TTC549 (cell line): ENCODE results near the gene CCDC88B.
"Not testable (repeated sequence)": the region's sequence is repeated elsewhere in the genome, so short reads cannot be mapped to it uniquely, and the experiment has no call there.

ENCODE experiments used
- FAIRE-seq: peaks from 2 replicates; lab custom pipeline; 2012; peaks lifted over from hg19 to GRCh38; lab: Jason Lieb, UNC

Gene CCDC88B

DNA sequence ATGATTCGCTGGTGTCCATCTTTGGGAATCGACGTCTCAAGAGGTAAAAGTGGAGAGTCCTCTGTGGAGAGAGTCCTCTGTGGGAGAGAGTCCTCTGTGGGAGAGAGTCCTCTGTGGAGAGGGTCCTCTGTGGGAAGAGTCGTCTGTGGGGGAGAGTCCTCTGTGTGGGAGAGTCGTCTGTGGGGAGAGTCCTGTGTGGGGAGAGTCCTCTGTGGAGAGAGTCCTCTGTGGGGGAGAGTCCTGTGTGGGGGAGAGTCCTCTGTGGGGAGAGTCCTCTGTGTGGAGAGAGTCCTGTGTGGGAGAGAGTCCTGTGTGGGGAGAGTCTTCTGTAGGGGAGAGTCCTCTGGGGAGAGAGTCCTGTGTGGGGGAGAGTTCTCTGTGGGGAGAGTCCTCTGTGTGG lies 19.0 kb upstream of the CCDC88B start:
- no peak for FAIRE-seq

DNA sequence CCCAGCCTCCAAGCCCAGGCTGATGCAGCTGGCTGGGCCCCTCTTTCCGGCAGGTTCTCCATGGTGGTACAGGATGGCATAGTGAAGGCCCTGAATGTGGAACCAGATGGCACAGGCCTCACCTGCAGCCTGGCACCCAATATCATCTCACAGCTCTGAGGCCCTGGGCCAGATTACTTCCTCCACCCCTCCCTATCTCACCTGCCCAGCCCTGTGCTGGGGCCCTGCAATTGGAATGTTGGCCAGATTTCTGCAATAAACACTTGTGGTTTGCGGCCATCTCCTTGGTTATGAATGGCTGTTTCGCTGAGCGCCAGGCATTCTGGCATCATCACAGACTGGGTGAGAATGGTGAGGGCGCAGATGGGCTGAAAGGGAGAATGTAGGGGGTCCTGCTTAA lies 18.5 kb upstream of the CCDC88B start:
- no peak for FAIRE-seq

DNA sequence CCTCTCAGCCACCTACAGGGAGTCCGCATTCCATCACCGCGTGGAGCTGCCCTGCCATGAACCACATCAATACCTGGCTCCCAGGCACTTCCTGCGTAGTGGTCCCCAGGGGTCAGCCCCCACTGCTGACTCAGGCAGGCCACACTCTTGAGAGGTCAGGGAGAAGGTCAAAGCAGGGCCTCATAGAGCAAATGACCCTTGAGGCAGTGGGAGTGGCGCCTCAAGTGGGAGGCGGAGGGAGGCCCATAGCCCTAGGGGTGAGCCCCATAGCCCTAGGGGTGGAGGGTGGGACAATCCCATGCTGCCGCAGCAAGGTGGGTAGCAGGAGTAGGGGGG lies 17.1 kb upstream of the CCDC88B start:
- FAIRE-seq, result no peak

DNA sequence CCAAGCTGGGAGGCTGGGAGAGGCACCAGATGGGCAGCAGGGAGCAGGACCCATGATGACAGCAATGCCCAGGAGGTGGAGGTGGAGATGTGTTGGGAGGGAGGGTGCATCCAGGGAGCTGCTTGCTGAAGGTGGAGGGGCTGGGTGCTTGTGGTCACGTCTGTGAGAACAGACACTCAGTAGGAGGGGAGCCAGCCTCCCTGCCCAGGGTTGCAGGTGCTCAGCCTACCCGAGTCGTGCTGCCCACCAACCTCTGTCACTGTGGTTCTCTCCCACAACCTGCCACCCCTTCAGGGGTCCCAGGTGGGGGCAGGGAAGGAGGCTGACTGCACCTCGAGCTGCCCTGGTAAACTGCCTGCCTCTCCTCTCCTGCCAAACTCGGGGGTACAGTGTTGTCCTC lies 16.6 kb upstream of the CCDC88B start:
- FAIRE-seq, result no peak

DNA sequence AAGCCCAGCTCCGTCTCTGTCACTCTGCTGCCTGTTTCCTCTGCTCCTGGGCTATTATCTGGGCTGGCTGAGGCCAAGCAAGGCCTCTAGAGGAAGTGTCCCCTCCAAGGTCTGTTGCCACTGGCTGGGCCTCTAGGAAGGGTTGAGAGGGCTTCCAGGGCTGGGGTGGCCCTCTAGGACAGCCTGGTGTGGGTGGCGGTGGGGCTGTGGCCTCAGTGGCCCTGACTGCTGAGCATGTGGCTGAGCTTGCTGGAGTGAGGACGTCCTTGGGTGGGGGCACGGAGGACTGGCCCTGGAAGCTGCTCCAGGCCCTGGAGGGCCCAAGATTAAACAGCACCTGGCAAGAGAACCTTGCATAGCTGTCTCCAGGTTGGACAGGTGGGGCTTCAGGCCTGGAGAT lies 16.0 kb upstream of the CCDC88B start:
- not testable (repeated sequence) for FAIRE-seq

DNA sequence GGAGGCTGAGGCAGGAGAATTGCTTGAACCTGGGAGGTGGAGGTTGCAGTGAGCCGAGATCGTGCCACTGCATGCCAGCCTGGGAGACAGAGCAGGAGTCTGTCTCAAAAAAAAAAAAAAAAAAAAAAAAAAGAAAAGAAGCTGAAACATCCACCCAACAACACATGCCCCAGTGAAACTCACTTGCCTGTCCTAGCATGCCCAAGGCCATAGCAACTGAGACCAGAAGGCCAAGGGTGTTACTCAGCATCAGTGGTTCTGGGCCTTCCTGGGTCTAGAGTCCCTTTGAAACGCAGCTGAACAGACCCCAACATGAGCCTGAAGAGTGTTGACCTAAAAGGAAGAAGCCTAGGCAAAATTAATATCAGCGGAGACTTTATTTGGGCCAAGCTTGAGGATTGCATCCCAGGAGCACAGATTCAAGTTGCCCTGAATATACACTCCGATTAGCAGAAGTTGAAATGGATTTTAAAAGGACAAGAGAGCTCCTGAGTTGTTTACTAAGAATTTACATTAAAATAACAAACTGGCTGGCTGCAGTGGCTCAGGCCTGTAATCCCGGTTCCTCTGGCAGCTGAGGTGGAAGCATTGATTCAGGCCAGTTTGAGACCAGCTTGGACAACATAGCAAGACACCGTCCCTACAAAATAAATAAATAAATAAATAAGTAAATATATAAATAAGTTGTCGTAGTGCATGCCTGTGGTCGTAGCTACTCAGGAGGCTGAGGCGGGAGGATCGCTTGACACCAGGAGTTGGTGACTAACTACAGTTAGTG lies 15.1 kb upstream of the CCDC88B start:
- FAIRE-seq, result no peak

DNA sequence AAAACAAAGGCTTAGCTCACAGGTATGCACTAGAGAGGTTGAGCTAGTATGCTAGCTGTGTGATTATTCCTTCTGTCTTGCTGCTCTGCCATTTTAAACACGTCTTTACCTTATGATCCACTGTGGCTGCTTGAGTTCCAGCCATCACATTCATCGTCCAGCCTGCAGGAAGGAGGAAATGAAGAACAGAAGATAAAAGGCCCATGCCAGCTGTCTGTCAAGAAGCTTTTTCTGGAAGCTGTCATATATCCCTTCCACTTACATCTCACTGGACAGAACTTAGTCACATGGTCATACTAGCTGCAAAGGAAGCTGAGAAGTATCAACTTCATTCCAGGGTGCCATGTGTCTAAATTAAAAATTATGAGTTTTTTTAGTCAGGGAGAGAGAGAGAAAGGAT lies 12.6 kb upstream of the CCDC88B start:
- FAIRE-seq, result no peak

DNA sequence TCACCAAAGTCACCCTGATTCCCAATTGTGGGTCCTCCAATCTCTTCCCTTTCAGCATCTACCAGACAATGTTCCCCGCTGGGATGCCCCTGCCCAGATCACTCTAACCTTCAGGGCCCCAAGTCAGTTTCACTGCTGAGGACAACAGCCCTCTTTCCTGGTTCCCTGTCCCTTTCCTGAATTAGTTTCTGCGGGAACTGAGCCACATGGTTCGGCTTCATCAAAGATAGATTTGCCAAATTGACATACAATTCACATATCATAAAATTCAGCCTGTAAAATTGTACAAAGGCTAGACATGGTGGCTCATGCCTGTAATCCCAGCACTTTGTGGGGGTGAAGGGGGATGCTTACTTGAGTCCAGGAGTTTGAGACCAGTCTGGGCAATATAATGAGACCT lies 12.0 kb upstream of the CCDC88B start:
- FAIRE-seq, result no peak

DNA sequence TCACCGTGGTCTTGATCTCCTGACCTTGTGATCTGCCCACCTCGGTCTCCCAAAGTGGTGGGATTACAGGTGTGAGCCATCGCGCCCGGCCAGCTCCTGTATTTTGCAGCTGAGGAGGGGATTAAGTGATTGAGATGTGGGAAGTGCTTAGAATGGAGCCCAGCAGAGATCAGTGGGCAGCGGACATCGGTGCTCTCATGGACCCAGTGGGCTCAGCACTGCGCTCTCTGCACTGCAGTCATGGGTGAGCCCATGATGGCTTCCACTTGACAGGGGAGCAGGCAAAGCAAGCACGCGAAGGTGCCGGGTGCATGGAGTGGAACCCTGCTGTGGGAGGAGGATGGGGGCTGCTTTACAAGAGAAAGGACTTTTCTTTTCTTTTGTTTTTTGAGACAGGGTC lies 9.1 kb upstream of the CCDC88B start:
- FAIRE-seq, result no peak

DNA sequence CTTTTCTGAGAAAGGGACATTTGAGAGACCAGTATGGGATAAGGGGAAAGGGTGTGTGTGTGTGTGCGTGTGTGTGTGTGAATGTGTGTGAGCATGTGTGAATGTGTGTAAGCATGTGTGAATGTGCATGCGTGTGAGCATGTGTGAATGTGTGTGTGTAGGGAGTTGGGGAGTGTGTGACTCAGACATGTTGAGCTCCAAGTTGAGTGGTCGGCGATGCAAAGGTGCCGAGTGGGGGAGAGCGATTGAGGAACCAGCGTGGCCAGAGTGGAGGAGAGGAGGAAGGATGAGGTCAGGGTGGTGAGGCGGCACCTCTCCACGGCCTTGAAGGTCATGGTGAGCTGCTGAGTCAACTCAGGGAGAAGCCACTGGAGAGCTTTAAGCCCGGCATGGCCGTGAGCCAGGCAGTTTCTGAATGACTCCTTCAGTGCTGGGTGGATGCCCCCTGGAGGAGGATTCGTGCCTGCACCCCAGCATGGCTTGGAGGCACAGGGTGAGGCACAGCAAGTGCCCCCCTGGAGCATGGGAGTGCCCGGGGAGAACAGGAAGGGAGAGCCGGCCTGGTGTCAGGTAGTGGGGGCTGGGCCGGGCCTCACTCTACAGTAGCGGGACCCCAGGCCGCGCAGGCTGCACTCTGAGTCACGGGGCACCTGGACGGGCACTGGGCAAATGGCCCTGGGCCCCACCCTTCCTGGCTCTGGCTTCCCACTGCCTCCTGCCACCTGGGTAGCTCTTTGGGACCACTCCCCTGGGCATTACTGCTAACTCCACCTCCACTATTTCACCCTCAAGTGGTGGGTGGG lies 8.2 kb upstream of the CCDC88B start:
- no peak for FAIRE-seq

DNA sequence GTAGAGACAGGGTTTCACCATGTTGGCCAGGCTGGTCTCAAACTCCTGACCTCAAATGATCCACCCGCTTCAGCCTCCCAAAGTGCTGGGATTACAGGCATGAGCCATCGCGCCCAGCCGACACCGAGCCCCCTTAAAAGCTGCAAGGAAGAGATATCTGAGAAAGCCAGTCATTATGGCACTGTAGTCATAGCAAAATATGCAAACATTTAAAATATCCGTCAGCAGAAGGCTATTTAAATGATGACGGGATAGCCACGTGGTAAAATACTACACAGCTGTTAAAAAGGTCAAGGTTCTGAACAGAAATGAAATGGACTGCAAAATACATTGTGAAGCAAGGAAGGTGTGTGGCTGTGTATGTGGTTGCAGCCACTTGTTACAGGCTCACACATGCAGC lies 6.4 kb upstream of the CCDC88B start:
- no peak for FAIRE-seq

DNA sequence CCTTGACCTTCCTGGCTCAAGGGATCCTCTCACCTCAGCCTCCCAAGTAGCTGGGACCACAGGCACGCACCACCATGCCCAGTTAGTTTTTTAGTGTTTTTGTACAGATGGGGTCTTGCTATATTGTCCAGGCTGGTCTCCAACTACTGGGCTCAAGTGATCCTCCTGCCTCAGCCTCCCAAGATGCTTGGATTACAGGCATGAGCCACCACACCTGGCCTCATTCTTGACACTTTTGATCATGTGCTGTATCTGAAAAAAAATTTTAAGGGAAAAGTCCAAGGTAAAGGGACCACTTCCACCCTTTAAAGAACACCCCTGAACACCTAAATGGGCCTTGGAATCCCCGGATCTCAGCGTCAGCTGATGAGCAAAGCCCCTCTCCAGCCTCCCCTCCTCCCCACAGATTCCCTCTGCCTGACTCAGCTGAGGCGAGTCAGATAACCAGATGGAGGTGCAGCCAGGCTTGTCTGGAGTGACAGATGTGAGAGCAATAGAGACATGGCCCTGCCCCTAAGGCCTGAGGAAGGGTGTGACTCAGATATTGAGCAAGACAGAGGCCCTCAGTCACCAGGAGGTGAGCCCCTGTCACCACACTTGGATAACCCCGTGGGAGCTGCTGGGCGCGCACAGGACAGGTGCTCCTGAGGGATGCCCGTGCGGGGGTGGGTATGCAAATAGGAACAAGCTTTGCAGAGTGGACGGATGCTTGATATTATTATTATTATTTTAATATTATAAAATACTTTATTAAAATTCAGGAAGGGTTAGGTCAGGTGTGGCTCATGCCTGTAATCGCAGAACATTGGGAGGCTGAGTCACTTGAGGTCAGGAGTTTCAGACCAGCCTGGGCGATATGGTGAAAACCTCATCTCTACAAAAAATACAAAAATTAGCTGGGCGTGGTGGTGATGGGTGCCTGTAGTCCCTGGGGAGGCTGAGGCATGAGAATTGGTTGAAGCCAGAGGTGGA lies 5.0 kb upstream of the CCDC88B start:
- no peak for FAIRE-seq

DNA sequence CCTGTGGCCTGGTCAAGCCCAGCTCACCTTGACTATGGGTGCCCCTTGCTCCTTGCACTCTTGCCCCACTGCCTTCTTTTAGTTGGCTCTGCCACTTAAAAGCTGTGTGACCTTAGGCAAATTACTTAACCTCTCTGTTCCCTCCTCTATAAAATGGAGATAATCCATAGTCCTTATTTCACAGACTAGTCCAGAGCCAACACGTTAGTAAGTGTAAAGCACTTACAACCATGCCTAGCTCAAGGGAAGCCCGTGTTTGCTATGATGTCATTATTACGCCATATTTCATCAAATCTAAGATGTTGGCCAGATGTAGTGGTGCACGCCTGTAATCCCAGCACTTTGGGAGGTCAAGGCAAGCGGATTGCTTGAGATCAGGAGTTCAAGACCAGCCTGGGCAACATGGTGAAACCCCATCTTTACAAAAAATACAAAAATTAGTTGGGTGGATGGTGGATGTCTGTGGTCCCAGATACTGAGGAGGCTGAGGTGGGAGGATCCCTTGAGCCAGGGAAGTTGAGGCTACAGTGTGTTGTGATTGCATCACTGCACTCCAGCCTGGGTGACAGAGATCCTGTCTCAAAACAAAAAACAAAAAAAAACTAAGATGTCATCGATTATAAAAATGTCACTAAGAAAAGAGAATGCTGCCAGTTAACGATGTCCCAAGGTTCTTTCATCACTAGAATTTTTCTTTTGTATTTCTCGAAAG lies 2.3 kb upstream of the CCDC88B start:
- FAIRE-seq, result no peak

DNA sequence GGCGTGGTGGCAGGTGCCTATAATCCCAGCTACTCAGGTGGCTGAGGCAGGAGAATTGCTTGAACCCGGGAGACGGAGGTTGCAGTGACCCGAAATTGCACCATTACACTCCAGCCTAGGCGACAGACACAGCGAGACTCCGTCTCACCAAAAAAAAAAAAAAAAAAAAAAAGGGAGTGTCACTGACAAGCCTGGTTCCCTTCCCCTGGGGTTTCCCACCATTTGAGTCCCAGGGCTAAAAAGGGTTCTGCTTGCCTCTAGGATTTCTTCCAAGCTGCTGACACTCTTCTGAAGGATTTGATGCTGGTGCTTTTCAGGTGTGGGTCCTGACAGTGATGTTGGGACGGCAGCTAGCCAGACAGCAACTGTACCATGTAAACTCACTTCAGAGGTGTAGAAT lies 1.3 kb upstream of the CCDC88B start:
- FAIRE-seq, result no peak

DNA sequence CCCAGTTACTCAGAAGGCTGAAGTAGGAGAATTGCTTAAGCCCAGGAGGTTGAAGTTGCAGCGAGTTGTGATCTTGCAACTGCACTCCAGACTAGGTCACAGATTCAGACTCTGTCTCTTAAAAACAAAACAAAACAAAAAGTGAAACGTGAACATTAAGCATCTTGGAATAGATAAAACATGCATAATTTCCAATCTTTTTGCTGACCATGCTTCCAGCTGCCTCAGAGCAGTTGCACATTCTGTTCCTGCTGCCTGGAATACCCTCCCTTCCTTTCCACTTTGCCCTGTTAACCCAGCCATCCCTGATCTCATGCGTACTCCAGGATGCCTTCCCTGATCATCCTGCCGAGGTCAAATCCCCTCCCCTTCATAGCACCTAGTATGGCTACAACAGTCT lies 718 bp upstream of the CCDC88B start:
- no peak for FAIRE-seq

DNA sequence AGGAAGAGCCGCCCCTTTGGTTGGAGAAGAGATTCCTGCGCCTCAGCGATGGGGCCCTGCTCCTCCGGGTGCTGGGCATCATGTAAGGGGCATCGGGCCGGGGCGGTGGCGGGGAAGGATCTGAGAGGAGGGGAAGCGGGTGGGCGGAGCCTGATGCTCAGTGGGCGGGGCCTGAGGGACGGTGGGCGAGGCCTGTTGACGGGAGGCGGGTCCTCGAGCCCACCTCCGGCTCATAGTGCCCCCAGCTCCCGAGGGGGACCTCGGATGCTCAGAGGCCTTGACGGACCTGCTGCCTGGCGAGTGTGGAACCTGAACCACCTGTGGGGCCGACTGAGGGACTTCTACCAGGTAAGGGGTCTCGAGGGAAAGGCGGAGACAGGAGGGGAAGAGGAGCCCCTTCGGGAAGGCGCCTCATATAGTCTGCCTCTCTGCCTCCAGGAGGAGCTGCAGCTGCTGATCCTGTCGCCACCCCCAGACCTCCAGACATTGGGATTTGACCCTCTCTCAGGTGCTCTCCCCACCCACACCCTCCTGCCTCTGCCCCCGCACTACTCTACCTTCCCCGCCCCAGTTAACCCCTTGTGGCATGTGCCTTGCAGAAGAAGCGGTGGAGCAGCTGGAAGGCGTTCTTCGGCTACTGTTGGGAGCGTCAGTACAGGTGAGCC lies 799 bp downstream of the CCDC88B start:
- no peak for FAIRE-seq

DNA sequence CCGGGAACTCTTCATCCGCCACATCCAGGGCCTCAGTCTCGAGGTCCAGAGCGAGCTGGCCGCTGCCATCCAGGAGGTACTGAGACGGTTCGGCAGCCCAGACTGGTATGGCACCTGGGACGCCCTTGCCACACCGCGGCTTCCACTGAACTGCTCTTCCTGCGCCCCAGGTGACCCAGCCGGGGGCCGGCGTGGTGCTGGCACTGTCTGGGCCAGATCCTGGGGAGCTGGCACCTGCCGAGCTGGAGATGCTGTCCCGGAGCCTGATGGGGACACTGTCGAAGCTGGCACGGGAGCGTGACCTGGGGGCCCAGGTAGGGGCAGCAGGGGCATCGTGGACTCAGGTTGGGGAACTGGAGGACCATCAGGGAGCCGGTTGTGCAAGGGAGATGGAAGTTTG lies 1.4 kb downstream of the CCDC88B start:
- FAIRE-seq, result no peak

DNA sequence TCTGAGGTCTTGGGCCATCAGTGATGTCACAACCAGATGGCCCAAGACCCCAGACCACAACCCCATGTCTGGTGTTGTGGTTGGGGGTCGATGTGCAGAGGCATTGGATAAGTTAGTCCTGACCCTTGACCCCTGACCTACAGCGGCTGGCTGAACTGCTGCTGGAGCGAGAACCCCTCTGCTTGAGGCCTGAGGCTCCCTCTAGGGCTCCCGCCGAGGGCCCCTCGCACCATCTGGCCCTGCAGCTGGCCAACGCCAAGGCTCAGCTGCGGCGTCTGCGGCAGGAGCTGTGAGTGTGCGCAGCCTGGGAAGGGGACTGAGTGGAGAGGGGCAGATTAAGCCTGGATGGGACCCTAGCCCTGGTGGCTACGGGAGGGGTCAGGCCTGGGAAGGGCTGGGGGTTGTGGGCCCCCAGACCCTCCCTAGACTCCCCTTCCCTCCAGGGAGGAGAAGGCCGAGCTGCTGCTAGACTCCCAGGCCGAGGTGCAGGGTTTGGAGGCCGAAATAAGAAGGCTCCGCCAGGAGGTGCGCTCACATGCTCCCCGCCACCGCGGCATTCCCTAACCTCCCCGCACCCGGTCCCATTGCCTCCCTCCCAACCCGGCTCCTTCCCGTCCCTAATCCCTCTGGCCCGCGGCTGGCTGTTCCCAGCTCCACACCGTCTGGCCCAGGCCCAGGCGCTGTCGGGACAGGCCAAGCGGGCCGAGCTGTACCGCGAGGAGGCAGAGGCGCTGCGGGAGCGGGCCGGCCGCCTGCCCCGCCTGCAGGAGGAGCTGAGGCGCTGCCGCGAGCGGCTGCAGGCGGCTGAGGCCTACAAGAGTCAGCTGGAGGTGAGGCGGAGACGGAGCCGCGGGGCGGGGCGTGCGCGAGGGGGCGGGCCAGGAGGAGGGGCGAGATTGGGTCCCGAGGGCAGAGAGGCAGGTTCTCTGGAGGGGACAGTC lies 2.1 kb downstream of the CCDC88B start:
- no peak for FAIRE-seq

DNA sequence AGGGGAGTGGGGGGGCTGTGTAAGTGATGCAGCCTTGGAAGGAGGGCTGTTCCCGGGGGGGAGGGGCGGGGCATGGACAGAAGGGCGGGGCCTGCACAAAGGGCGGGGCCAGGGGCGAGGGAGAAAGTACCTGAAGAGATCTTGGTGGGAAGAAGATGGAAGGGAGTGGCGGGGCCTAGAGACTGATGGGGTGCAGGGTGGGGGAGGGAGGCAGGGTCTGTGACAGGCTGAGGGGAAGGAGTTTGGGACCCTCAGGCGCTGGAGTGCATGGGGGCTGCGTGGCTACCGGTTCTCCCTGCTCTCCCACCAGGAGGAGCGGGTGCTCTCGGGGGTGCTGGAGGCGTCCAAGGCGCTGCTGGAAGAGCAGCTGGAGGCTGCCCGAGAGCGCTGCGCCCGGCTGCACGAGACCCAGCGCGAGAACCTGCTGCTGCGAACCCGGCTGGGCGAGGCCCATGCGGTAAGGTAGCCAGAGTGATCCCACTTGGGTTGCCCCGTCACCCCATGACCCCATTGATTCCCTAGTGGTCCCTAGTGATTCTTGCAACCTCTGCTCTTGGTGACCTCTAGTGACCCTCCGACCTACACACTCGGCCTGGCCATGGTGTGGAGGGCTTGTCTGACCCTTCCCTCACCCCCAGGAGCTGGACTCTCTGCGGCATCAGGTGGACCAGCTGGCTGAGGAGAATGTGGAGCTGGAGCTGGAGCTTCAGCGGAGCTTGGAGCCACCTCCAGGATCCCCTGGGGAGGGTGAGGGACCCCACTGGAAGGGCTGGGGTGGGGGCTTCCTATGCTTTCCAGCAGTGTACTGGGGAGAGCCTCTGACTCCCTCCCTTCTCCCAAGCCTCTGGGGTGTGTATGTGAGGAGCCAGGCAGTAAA lies 3.1 kb downstream of the CCDC88B start:
- no peak for FAIRE-seq
